ENCODE results near the gene CHCHD6.
A peak's percentile ranks its signal among the peaks of the same experiment; 100 is the strongest.

Gene CHCHD6, protein sequence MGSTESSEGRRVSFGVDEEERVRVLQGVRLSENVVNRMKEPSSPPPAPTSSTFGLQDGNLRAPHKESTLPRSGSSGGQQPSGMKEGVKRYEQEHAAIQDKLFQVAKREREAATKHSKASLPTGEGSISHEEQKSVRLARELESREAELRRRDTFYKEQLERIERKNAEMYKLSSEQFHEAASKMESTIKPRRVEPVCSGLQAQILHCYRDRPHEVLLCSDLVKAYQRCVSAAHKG

DNA sequence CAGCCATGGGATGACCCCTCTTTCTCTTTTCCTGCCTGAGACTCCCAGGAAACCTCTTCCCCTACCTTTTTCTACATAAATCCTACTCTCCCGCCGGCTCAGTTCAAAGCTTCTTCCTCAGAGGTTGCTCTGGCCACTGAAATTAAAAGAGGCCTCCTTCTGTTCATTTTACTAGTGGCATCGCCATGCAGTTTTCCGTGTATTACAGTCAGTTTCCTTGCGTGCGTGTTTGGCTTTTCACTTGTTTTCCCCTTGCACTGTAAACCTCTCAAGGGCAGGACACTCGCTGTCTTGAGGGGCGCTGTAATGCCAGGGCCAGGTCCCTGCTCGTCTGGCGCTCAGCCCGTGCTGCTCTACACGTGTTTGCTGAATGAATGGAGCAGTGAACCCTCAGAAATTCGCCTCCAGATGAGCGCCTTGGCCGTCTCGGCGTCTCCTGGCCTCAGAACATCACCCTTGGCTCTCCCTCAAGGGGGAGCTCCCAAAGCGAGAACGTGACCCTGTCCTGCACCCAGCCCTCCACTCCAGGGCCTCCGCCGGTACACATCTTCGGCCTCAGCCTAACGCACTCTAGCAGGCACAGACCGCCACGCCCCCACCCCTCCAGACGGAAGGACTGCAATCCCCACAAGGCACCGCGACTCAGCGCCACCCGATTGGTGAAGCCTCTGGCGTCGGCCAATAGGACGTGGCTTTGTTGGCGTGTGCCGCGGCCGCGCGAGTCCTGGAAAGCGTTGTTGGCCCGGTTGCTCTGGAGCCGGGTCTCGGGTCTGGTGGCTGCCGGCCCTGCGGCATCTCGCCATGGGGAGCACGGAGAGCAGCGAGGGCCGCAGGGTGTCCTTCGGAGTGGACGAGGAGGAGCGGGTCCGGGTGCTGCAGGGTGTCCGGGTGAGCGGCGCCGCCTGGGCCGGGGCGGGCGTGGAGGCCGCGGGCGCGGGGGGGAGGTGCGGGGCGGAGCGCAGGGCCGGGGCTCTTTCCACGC, at the start of gene CHCHD6:
TSS of gene CHCHD6 (plus strand) at position 729 of the 982 bp plus-strand sequence. CDS start at position 802, 73 bp downstream.
- peak; percentile 98 for ATAC-seq (ENCODE audit: insufficient read depth, low read depth)
- Histone ChIP-seq H3K4me2 (ENCODE audit: insufficient read depth, low read length) (peak within 1 kb of the TSS; percentile 89), H3K27me3 (ENCODE audit: insufficient read depth, low read length, poor library complexity) (peaks cover 1% of the 10 kb centered on the region), H3K9ac (ENCODE audit: low read depth, low read length) (peak within 1 kb of the TSS; percentile 70), H3K4me3 (ENCODE audit: low read depth in 1 of 2, low read length in 2 of 2) (peak within 1 kb of the TSS; percentile 80 to 96), H3K4me1 (ENCODE audit: insufficient read depth, low read length) (peaks cover 30% of the 10 kb centered on the region), H3K27ac (ENCODE audit: low read length) (peak within 1 kb of the TSS; percentile 70), H2AFZ (ENCODE audit: low read depth, low read length) (peak within 1 kb of the TSS; percentile 87), H3K9me3 (ENCODE audit: insufficient read depth, low read length, severe bottlenecking) (no peaks in the 10 kb centered on the region), H3K79me2 (ENCODE audit: insufficient read depth, low read length) (peaks cover 47% of the 10 kb centered on the region), H3K36me3 (ENCODE audit: insufficient read depth, low read length) (peaks cover 7% of the 10 kb centered on the region), H4K20me1 (ENCODE audit: insufficient read depth, low read length) (peaks cover 5% of the 10 kb centered on the region; the same call in 1 of the 2 replicates)
- TF ChIP-seq, protein P1, sequence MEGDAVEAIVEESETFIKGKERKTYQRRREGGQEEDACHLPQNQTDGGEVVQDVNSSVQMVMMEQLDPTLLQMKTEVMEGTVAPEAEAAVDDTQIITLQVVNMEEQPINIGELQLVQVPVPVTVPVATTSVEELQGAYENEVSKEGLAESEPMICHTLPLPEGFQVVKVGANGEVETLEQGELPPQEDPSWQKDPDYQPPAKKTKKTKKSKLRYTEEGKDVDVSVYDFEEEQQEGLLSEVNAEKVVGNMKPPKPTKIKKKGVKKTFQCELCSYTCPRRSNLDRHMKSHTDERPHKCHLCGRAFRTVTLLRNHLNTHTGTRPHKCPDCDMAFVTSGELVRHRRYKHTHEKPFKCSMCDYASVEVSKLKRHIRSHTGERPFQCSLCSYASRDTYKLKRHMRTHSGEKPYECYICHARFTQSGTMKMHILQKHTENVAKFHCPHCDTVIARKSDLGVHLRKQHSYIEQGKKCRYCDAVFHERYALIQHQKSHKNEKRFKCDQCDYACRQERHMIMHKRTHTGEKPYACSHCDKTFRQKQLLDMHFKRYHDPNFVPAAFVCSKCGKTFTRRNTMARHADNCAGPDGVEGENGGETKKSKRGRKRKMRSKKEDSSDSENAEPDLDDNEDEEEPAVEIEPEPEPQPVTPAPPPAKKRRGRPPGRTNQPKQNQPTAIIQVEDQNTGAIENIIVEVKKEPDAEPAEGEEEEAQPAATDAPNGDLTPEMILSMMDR (IDR thresholded peaks at IDR 0.05; ENCODE audit: borderline replicate concordance, extremely low read depth, low read length, poor library complexity, severe bottlenecking), result peak; percentile 47
- no peak for TF ChIP-seq EZH2 (IDR thresholded peaks at IDR 0.05; ENCODE audit: borderline replicate concordance, low read depth, low read length, severe bottlenecking)
- peak; percentile 97 for DNase-seq

DNA sequence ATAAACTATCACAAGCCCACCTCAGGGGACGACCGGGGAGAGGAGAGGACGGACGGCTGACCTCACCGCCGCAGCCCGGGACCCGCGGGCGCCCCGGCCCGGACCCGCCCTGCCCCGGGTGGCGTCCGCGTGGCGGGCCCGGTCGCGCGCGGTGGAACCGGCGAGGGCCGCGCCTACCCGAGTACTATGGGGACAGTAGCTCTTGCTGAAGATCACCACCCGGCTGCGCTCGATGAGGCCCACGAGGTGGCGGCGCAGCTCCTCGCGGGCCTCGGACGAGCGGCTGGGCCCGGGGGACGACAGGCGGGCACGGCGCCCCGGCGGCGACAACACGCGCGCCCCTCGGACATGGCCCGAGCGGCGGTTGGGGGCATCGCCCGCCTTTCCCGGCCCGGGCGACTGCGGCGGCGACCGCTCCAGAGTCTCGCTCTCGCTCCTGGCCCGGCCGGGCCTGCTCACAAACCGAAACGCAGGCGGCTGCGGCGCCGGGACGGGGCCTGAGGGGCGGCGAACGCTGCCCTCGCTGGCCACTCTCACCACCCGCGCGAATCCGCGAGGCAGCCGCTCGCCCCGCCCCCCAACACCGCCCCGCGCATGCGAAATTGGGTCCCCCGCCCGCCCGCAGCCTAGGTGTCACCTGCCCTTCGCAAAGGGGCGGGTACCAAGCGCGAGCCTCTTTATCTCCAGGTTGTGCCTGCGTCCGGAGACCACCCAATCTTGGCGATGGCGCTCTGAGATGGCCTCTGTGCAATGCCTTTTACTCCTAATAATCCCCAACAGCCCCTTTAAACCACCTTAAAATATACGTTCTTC, 49.3 kb upstream of the CHCHD6 start, which contains the start of gene TXNRD3:
TSS of gene TXNRD3 (minus strand) at position 554 of the 813 bp plus-strand sequence.
- Histone ChIP-seq H3K79me2 (ENCODE audit: insufficient read depth, low read length) (no peaks in the 10 kb centered on the region), H3K4me2 (ENCODE audit: insufficient read depth, low read length) (peak within 1 kb of the TSS; percentile 88), H3K27ac (ENCODE audit: low read length) (peak within 1 kb of the TSS; percentile 55; the same call in 1 of the 2 replicates), H3K4me3 (ENCODE audit: low read depth in 1 of 2, low read length in 2 of 2) (peak within 1 kb of the TSS; percentile 13 to 62; a peak in 3 of 4 replicates), H3K9ac (ENCODE audit: low read depth, low read length) (peak within 1 kb of the TSS; percentile 81), H3K4me1 (ENCODE audit: insufficient read depth, low read length) (peaks cover 33% of the 10 kb centered on the region), H3K9me3 (ENCODE audit: insufficient read depth, low read length, severe bottlenecking) (no peaks in the 10 kb centered on the region), H4K20me1 (ENCODE audit: insufficient read depth, low read length) (no peaks in the 10 kb centered on the region), H3K36me3 (ENCODE audit: insufficient read depth, low read length) (no peaks in the 10 kb centered on the region), H3K27me3 (ENCODE audit: insufficient read depth, low read length, poor library complexity) (peaks cover 13% of the 10 kb centered on the region), H2AFZ (ENCODE audit: low read depth, low read length) (peak within 1 kb of the TSS; percentile 91)
- ATAC-seq (ENCODE audit: insufficient read depth, low read depth), result peak; percentile 79
- TF ChIP-seq EZH2 (IDR thresholded peaks at IDR 0.05; ENCODE audit: borderline replicate concordance, low read depth, low read length, severe bottlenecking), result no peak
- TF ChIP-seq, protein P1 (IDR thresholded peaks at IDR 0.05; ENCODE audit: borderline replicate concordance, extremely low read depth, low read length, poor library complexity, severe bottlenecking), result peak; percentile 41
- peak; percentile 64 for DNase-seq

DNA sequence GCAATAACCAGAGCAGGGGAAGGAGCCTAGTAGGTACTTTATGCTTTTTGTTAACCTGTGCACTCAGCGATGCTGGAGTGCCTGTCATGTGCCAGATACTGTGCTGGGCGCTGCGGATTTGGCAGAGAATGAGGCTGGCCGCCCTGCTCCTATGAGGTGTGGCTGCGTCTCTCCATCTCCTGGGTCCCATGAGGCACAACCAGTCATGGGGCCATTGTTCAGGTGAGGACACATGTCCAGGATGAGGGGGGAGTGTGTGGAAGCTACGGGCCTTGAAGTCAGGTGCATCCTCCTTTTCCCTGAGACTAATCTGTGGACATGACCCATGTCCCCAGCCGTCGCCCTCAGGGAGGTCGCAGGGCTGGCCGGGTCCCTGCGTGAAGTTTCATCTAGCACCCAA, 48.2 kb upstream of the CHCHD6 start:
- Histone ChIP-seq H3K9ac (ENCODE audit: low read depth, low read length) (no peak overlapping the region), H3K27me3 (ENCODE audit: insufficient read depth, low read length, poor library complexity) (peaks cover 13% of the 10 kb centered on the region), H3K27ac (ENCODE audit: low read length) (no peak overlapping the region), H3K79me2 (ENCODE audit: insufficient read depth, low read length) (no peaks in the 10 kb centered on the region), H3K36me3 (ENCODE audit: insufficient read depth, low read length) (no peaks in the 10 kb centered on the region), H4K20me1 (ENCODE audit: insufficient read depth, low read length) (no peaks in the 10 kb centered on the region), H3K4me1 (ENCODE audit: insufficient read depth, low read length) (peaks cover 33% of the 10 kb centered on the region), H3K4me3 (ENCODE audit: low read depth in 1 of 2, low read length in 2 of 2) (no peak overlapping the region), H3K9me3 (ENCODE audit: insufficient read depth, low read length, severe bottlenecking) (peaks cover 2% of the 10 kb centered on the region), H2AFZ (ENCODE audit: low read depth, low read length) (no peak overlapping the region), H3K4me2 (ENCODE audit: insufficient read depth, low read length) (no peak overlapping the region)
- no peak for DNase-seq
- no peak for ATAC-seq (ENCODE audit: insufficient read depth, low read depth)
- TF ChIP-seq, protein P1 (IDR thresholded peaks at IDR 0.05; ENCODE audit: borderline replicate concordance, extremely low read depth, low read length, poor library complexity, severe bottlenecking), result no peak
- no peak for TF ChIP-seq EZH2 (IDR thresholded peaks at IDR 0.05; ENCODE audit: borderline replicate concordance, low read depth, low read length, severe bottlenecking)

Measured in DND-41 (cell line).